H9 (cell line): ENCODE data around the gene CADPS2. TPM values are rescaled to one million over a fixed set of nuclear protein-coding genes. Genes with fewer than 3 reads are reported as not detected.

Experiments used
- DNase-seq: peaks from one replicate; pipeline ENCODE4 v3.0.0-alpha.2; 2017
- H2AFZ ChIP-seq: one replicate; pipeline ENCODE4 v1.6.1; 2013; ENCODE audit warnings: mild to moderate bottlenecking, low read length, control low read depth, moderate library complexity
- H2AK5ac ChIP-seq: 2 replicates; pipeline ENCODE4 v1.6.1; 2013; ENCODE audit warnings: low read length, control low read depth, mixed read lengths; ENCODE audit not compliant: insufficient read length
- H2BK120ac ChIP-seq: one replicate; pipeline ENCODE4 v1.6.1; 2013; ENCODE audit warnings: low read depth, mild to moderate bottlenecking, low read length, control low read depth, inconsistent platforms; ENCODE audit not compliant: poor library complexity, severe bottlenecking
- H2BK12ac ChIP-seq: 2 replicates; pipeline ENCODE4 v1.6.1; 2013; ENCODE audit warnings: low read length, control low read depth, mixed read lengths, low read depth; ENCODE audit not compliant: insufficient read length
- H2BK15ac ChIP-seq: 2 replicates; pipeline ENCODE4 v1.6.1; 2013; ENCODE audit warnings: low read depth, low read length, control low read depth
- H2BK20ac ChIP-seq: one replicate; pipeline ENCODE4 v1.6.1; 2013; ENCODE audit warnings: low read depth, mild to moderate bottlenecking, low read length, control low read depth, inconsistent platforms; ENCODE audit not compliant: poor library complexity, severe bottlenecking
- H2BK5ac ChIP-seq: 2 replicates; pipeline ENCODE4 v1.6.1; 2013; ENCODE audit warnings: low read length, control low read depth, mixed read lengths; ENCODE audit not compliant: insufficient read length
- H3K14ac ChIP-seq: 2 replicates; pipeline ENCODE4 v1.6.1; 2013; ENCODE audit warnings: low read length, control low read depth; ENCODE audit not compliant: insufficient read depth
- H3K18ac ChIP-seq: 2 replicates; pipeline ENCODE4 v1.6.1; 2013; ENCODE audit warnings: low read depth, mild to moderate bottlenecking, mixed read lengths, low read length, control low read depth; ENCODE audit not compliant: insufficient read length
- H3K23ac ChIP-seq: 2 replicates; pipeline ENCODE4 v1.6.1; 2013; ENCODE audit warnings: low read length, control low read depth, mixed read lengths, low read depth; ENCODE audit not compliant: insufficient read length
- H3K23me2 ChIP-seq: 2 replicates; pipeline ENCODE4 v1.6.1; 2013; ENCODE audit warnings: low read depth, mild to moderate bottlenecking, mixed read lengths, low read length, control low read depth; ENCODE audit not compliant: insufficient read length, poor library complexity, severe bottlenecking
- H3K27ac ChIP-seq: 2 replicates; pipeline ENCODE4 v1.5.1; 2013; ENCODE audit warnings: low read length, control low read depth, mixed read lengths, low read depth; ENCODE audit not compliant: insufficient read length
- H3K27me3 ChIP-seq: 2 replicates; pipeline ENCODE4 v1.6.1; 2013; ENCODE audit warnings: low read length, control low read depth, inconsistent platforms; ENCODE audit not compliant: insufficient read depth
- H3K4ac ChIP-seq: 2 replicates; pipeline ENCODE4 v1.6.1; 2013; ENCODE audit warnings: low read depth, mild to moderate bottlenecking, control low read depth, inconsistent platforms, low read length, moderate library complexity
- H3K4me1 ChIP-seq: 2 replicates; pipeline ENCODE4 v1.6.1; 2013; ENCODE audit warnings: low read length, control low read depth, inconsistent platforms; ENCODE audit not compliant: insufficient read depth
- H3K4me2 ChIP-seq: 2 replicates; pipeline ENCODE4 v1.6.1; 2013; ENCODE audit warnings: low read length, control low read depth, mixed read lengths; ENCODE audit not compliant: insufficient read length, insufficient read depth
- H3K56ac ChIP-seq: 2 replicates; pipeline ENCODE4 v1.6.1; 2013; ENCODE audit warnings: low read depth, mild to moderate bottlenecking, mixed read lengths, low read length, control low read depth; ENCODE audit not compliant: insufficient read length
- H3K79me1 ChIP-seq: 2 replicates; pipeline ENCODE4 v1.6.1; 2013; ENCODE audit warnings: low read depth, mild to moderate bottlenecking, moderate library complexity, low read length, control low read depth, inconsistent platforms; ENCODE audit not compliant: insufficient read depth, poor library complexity, severe bottlenecking
- H3K79me2 ChIP-seq: 2 replicates; pipeline ENCODE4 v1.6.1; 2013; ENCODE audit warnings: low read length, control low read depth, inconsistent platforms; ENCODE audit not compliant: insufficient read depth
- H3K9ac ChIP-seq: 2 replicates; pipeline ENCODE4 v1.6.1; 2013; ENCODE audit warnings: low read length, control low read depth, mixed read lengths; ENCODE audit not compliant: insufficient read length; ENCODE audit errors: extremely low read depth
- H3K9me3 ChIP-seq: one replicate; pipeline ENCODE4 v1.6.1; 2013; ENCODE audit warnings: low read depth, low read length, inconsistent platforms; ENCODE audit not compliant: control insufficient read depth
- H3T11ph ChIP-seq: one replicate; pipeline ENCODE4 v1.6.1; 2013; ENCODE audit warnings: mild to moderate bottlenecking, low read length, control low read depth, inconsistent platforms
- H4K20me1 ChIP-seq: one replicate; pipeline ENCODE4 v1.6.1; 2013; ENCODE audit not compliant: control insufficient read depth, insufficient read length, insufficient read depth
- H4K5ac ChIP-seq: 2 replicates; pipeline ENCODE4 v1.6.1; 2013; ENCODE audit warnings: low read depth, mild to moderate bottlenecking, mixed read lengths, low read length, control low read depth; ENCODE audit not compliant: insufficient read length
- H4K8ac ChIP-seq: replicated peaks from 2 replicates; pipeline ENCODE4 v1.6.1; 2013; ENCODE audit warnings: low read length, control low read depth, mixed read lengths, low read depth; ENCODE audit not compliant: insufficient read length
- H4K91ac ChIP-seq: 2 replicates; pipeline ENCODE4 v1.6.1; 2013; ENCODE audit warnings: low read depth, mild to moderate bottlenecking, moderate library complexity, mixed read lengths, low read length, control low read depth; ENCODE audit not compliant: insufficient read length
- H3K27ac Mint-ChIP-seq, 3 experiments: 2 replicates in 2 of 3; 3 replicates in 1 of 3; pipeline ENCODE4 v1.8.0; 2020 to 2021; ENCODE audit warnings: mixed read lengths in 3 of 3, mild to moderate bottlenecking in 1 of 3, moderate library complexity in 1 of 3
- H3K27me3 Mint-ChIP-seq: 2 replicates; pipeline ENCODE4 v1.8.0; 2021; ENCODE audit warnings: low read depth, mild to moderate bottlenecking, moderate library complexity, mixed read lengths
- H3K36me3 Mint-ChIP-seq, 3 experiments: 2 replicates in 2 of 3; 3 replicates in 1 of 3; pipeline ENCODE4 v1.8.0; 2020 to 2021; ENCODE audit warnings: low read depth in 3 of 3, mixed read lengths in 3 of 3; ENCODE audit not compliant: insufficient read depth in 1 of 3
- H3K4me1 Mint-ChIP-seq, 2 experiments: 2 replicates each; pipeline ENCODE4 v1.8.0; 2020; ENCODE audit warnings: mixed read lengths in 2 of 2
- H3K4me3 Mint-ChIP-seq, 2 experiments: 2 replicates in 1 of 2; 3 replicates in 1 of 2; pipeline ENCODE4 v1.8.0; 2020 to 2021; ENCODE audit warnings: mild to moderate bottlenecking in 2 of 2, mixed read lengths in 2 of 2, moderate library complexity in 1 of 2
- H3K9me3 Mint-ChIP-seq, 2 experiments: 2 replicates in 1 of 2; 3 replicates in 1 of 2; pipeline ENCODE4 v1.8.0; 2020; ENCODE audit warnings: mild to moderate bottlenecking in 2 of 2, mixed read lengths in 2 of 2, moderate library complexity in 1 of 2
- WGBS: extraction: QIAGEN DNeasy Blood & Tissue Kit; methylation state at CpG from one replicate; pipeline ENCODE4 v1.1.7; 2013; ENCODE audit warnings: missing lambda C conversion rate, low lambda C conversion rate, mixed read lengths; ENCODE audit not compliant: insufficient read length; ENCODE audit errors: extremely low coverage; 5-methylcytosine and 5-hydroxymethylcytosine counted together
- total RNA-seq: library from RNA; stranded (reverse); gene quantifications from 2 replicates; pipeline ENCODE4 v1.2.1, GENCODE V29; 2021
- TF ChIP-seq, protein P1 (sequence below): fragments of 200-600 bp; sonication (generic); conservative IDR thresholded peaks from 3 replicates; pipeline ENCODE4 v1.8.0; 2021; ENCODE audit warnings: antibody characterized with exemption, mild to moderate bottlenecking

The CADPS2 gene
- total RNA-seq, 1 experiment from 2014 or later = 7.1 TPM

DNA sequence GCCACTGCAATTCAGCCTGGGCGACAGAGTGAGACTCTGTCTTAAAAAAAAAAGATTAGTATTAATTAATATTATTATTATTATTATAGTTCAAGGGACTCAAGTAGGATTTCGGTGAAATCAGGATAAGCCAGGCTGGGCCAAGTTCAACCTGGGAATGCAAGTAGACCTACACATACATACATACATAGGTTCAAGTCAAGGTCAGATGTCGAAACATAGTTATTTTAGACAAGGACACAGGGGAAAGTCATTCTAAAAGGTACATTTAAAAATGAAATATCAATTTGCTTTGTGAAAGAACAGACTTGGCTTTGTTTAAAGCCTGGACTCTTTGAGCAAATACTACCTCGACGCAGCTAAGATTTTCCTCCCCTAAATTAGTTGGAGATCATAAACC lies 336.7 kb downstream of the CADPS2 start:
- H4K91ac ChIP-seq = no peak overlapping the region
- H3K79me2 ChIP-seq = no peaks in the 10 kb centered on the region
- H3K4me1 ChIP-seq = no peaks in the 10 kb centered on the region
- H3K14ac ChIP-seq = no peak overlapping the region
- Mint-ChIP-seq H3K4me3 (no peak overlapping the region), H3K9me3 (no peaks in the 10 kb centered on the region), H3K27me3 (no peaks in the 10 kb centered on the region), H3K27ac (no peak overlapping the region), H3K36me3 (no peaks in the 10 kb centered on the region), H3K4me1 (peaks cover 4 to 8% of the 10 kb centered on the region in 2 experiments; a peak in 3 of 4 replicates)
- H2AK5ac ChIP-seq = no peak overlapping the region
- TF ChIP-seq, protein P1, sequence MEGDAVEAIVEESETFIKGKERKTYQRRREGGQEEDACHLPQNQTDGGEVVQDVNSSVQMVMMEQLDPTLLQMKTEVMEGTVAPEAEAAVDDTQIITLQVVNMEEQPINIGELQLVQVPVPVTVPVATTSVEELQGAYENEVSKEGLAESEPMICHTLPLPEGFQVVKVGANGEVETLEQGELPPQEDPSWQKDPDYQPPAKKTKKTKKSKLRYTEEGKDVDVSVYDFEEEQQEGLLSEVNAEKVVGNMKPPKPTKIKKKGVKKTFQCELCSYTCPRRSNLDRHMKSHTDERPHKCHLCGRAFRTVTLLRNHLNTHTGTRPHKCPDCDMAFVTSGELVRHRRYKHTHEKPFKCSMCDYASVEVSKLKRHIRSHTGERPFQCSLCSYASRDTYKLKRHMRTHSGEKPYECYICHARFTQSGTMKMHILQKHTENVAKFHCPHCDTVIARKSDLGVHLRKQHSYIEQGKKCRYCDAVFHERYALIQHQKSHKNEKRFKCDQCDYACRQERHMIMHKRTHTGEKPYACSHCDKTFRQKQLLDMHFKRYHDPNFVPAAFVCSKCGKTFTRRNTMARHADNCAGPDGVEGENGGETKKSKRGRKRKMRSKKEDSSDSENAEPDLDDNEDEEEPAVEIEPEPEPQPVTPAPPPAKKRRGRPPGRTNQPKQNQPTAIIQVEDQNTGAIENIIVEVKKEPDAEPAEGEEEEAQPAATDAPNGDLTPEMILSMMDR = no peak
- no peaks in the 10 kb centered on the region for H3K27me3 ChIP-seq
- no peaks in the 10 kb centered on the region for H3K9me3 ChIP-seq
- no peaks in the 10 kb centered on the region for H3K23me2 ChIP-seq
- H3K4ac ChIP-seq = no peak overlapping the region
- H4K8ac ChIP-seq = no peak overlapping the region
- no peak overlapping the region for H2BK5ac ChIP-seq
- H4K20me1 ChIP-seq = no peaks in the 10 kb centered on the region
- H3K79me1 ChIP-seq = no peaks in the 10 kb centered on the region
- no peak overlapping the region for H3T11ph ChIP-seq
- no peak overlapping the region for H2BK120ac ChIP-seq
- no peak for DNase-seq
- H3K27ac ChIP-seq = no peak overlapping the region
- no peak overlapping the region for H3K18ac ChIP-seq
- no peak overlapping the region for H3K4me2 ChIP-seq
- no peak overlapping the region for H2BK20ac ChIP-seq
- no peak overlapping the region for H2BK12ac ChIP-seq
- H3K23ac ChIP-seq = no peak overlapping the region
- H3K9ac ChIP-seq = no peak overlapping the region
- H2AFZ ChIP-seq = no peak overlapping the region
- H3K56ac ChIP-seq = no peak overlapping the region
- H4K5ac ChIP-seq = no peak overlapping the region
- no peak overlapping the region for H2BK15ac ChIP-seq
- no CpG with 5 or more reads among the region's 5 CpGs for WGBS
